K562 (cell line): ENCODE measurements around the gene PGLYRP4. TPM values are rescaled to one million over a fixed set of nuclear protein-coding genes. Genes with fewer than 3 reads are reported as not detected.

Experiments
- BHLHE40 ChIP-seq: IDR thresholded peaks from 2 replicates; pipeline ENCODE4 v1.6.1; 2011; ENCODE audit warnings: low read length, improper control_type of control experiment
- ELF4 ChIP-seq: fragments of 450-650 bp; formaldehyde crosslinking; IDR thresholded peaks from 2 replicates; pipeline ENCODE4 v1.4.0; 2022; ENCODE audit warnings: missing genetic modification characterization
- ETV5 ChIP-seq: sonication (generic); formaldehyde crosslinking; IDR thresholded peaks from 2 replicates; pipeline ENCODE4 v1.4.0; 2020; ENCODE audit warnings: low read depth, mild to moderate bottlenecking, missing genetic modification reagents
- FOSL1 ChIP-seq: fragments of 200-800 bp; sonication (Bioruptor generic); conservative IDR thresholded peaks from 2 replicates; pipeline ENCODE4 v1.6.1; 2016; ENCODE audit warnings: missing genetic modification characterization, missing compliant biosample characterization
- GABPB1 ChIP-seq: sonication (generic); formaldehyde crosslinking; IDR thresholded peaks from 2 replicates; pipeline ENCODE4 v1.8.0; 2022; ENCODE audit warnings: mild to moderate bottlenecking, missing genetic modification reagents
- HDGF ChIP-seq: fragments of 450-650 bp; IDR thresholded peaks from 2 replicates; pipeline ENCODE4 v1.6.1; 2016
- IRF2 ChIP-seq: sonication (generic); formaldehyde crosslinking; IDR thresholded peaks from 2 replicates; pipeline ENCODE4 v1.8.1; 2022; ENCODE audit warnings: mild to moderate bottlenecking, missing genetic modification reagents
- RAD51 ChIP-seq: fragments of 450-650 bp; IDR thresholded peaks from 2 replicates; pipeline ENCODE4 v1.7.1; 2016; ENCODE audit warnings: low read depth, mild to moderate bottlenecking, borderline replicate concordance
- SOX6 ChIP-seq: fragments of 450-650 bp; IDR thresholded peaks from 2 replicates; pipeline ENCODE4 v1.6.1; 2014; ENCODE audit warnings: mild to moderate bottlenecking
- SP1 ChIP-seq: sonication (generic); formaldehyde crosslinking; IDR thresholded peaks from 2 replicates; pipeline ENCODE4 v1.8.1; 2022; ENCODE audit warnings: mild to moderate bottlenecking, missing genetic modification reagents
- TEAD4 ChIP-seq, 2 experiments: sonication (generic) in 1 of 2; formaldehyde crosslinking in 1 of 2; IDR thresholded peaks; 2 replicates each; pipeline versions ENCODE4 v1.6.1 to v1.8.0; 2012 to 2022; ENCODE audit warnings: borderline replicate concordance in 1 of 2, inconsistent platforms in 1 of 2, low read length in 1 of 2, mild to moderate bottlenecking in 1 of 2, missing genetic modification reagents in 1 of 2
- ZNF197 ChIP-seq: fragments of 200-800 bp; sonication (Bioruptor generic); IDR thresholded peaks from 2 replicates; pipeline ENCODE4 v1.6.1; 2016; ENCODE audit warnings: low read depth, missing genetic modification characterization, missing compliant biosample characterization
- polyA plus RNA-seq, 8 experiments: library from polyadenylated mRNA; depleted of rRNA in 4 of 8; stranded (reverse) in 5 of 8; unstranded in 3 of 8; fragments of >200 nt; fragmentation: Nextera tagmentation in 2 of 8; fragmentation: Illumina TruSeq in 1 of 8; extraction: Ambion mirVana in 2 of 8; extraction: Trizol in 1 of 8; gene quantifications; 2 replicates each; pipeline versions ENCODE4 v1.2.1 to v1.2.3, GENCODE V29; 2011 to 2014; ENCODE audit warnings: inconsistent platforms in 1 of 8, missing spikeins in 1 of 8
- total RNA-seq, 7 experiments: library from RNA; depleted of rRNA in 6 of 7; stranded (reverse); fragments of >200 nt in 6 of 7; fragmentation: Illumina TruSeq in 2 of 7; extraction: Trizol in 2 of 7; gene quantifications; 2 replicates each; pipeline versions ENCODE4 v1.2.1 to v1.2.3, GENCODE V29; 2011 to 2021; ENCODE audit warnings: low replicate concordance in 1 of 7
- TF ChIP-seq, protein P1 (sequence below): fragments of 450-650 bp; formaldehyde crosslinking; IDR thresholded peaks from 2 replicates; pipeline ENCODE4 v1.4.0; 2020; ENCODE audit warnings: mild to moderate bottlenecking, moderate library complexity
- TF ChIP-seq, protein P2 (sequence below): fragments of 250-450 bp; sonication (Bioruptor Pico); IDR thresholded peaks from 2 replicates; pipeline ENCODE4 v1.8.0; 2022; ENCODE audit warnings: inconsistent platforms
- TF ChIP-seq, protein P3 (sequence below): fragments of 200-800 bp; sonication (Bioruptor generic); IDR thresholded peaks from 2 replicates; pipeline ENCODE4 v1.6.1; 2017; ENCODE audit warnings: missing genetic modification characterization, missing compliant biosample characterization
- TF ChIP-seq, protein P4 (sequence below): sonication (generic); formaldehyde crosslinking; IDR thresholded peaks from 2 replicates; pipeline ENCODE4 v1.8.0; 2022; ENCODE audit warnings: mild to moderate bottlenecking, missing genetic modification reagents, borderline replicate concordance
- TF ChIP-seq, protein P5 (sequence below): sonication (generic); formaldehyde crosslinking; IDR thresholded peaks from 2 replicates; pipeline ENCODE4 v1.8.0; 2022; ENCODE audit warnings: missing genetic modification reagents, mild to moderate bottlenecking, borderline replicate concordance

PGLYRP4 gene
- total and polyA plus RNA-seq, 9 of the 15 experiments (the other 6 are each of a cell fraction or from before 2014, with no cell fraction given), result 0.06 to 0.13 (median 0.11) TPM; not detected in 6

DNA sequence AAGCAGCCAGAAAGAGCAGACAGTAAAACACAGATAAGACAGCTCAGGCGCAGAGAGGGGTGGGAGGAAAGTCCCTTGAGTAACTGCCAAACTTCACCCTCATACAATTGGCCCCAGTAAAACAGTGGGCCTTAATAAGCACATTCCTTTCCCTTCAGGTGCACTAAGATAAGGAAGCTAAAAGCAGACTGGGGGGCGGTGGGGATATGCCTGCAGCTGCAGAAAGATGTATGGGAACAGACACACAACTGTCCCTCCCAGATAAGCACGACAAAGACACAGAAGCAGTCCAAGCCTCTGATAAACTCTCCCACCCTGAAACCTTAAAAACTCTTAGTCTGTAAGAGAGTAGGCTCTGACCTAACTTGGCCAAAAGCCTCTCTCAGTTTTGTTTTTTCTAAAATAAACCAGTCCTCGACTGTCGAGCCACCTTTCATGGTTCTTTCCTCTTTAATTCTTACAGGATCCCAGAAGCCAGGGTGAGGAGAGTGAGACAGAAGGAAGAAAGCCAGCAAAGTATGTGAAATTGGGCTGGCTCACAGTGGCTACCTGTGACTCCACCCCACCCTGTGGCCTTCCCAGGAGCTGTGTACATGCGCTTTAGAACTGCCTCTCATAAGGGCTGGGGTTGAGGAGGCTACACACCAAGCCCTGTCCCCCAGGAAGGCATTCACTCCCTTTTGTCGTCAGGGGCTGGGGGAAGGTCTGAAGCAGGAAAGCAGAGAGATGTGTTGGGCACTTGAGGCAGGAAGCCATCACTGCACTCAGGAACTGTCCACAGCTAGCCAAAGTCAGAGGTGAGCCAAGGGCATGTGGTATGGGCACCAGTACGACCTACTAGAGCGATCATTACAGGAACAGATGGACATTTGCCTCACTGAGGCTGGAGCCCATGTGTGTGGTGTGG, 4.6 kb downstream of the PGLYRP4 start (continued):
- TF ChIP-seq, protein P1, sequence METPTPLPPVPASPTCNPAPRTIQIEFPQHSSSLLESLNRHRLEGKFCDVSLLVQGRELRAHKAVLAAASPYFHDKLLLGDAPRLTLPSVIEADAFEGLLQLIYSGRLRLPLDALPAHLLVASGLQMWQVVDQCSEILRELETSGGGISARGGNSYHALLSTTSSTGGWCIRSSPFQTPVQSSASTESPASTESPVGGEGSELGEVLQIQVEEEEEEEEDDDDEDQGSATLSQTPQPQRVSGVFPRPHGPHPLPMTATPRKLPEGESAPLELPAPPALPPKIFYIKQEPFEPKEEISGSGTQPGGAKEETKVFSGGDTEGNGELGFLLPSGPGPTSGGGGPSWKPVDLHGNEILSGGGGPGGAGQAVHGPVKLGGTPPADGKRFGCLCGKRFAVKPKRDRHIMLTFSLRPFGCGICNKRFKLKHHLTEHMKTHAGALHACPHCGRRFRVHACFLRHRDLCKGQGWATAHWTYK (CRISPR knock-in tag), result peak; percentile 71; the same call in 1 of the 2 replicates
- peak; percentile 100 for TF ChIP-seq SOX6
- TF ChIP-seq TEAD4 (IDR thresholded peaks at IDR 0.05; ENCODE audit: low read length), result peak; percentile 99
- TF ChIP-seq TEAD4 (CRISPR knock-in tag; IDR thresholded peaks at IDR 0.05; ENCODE audit: borderline replicate concordance), result 0 out of 2 replicates have a peak, but pooled peaks have one; percentile 22
- TF ChIP-seq FOSL1 (tag), result peak; percentile 90
- no peak for TF ChIP-seq GABPB1 (CRISPR knock-in tag)
- TF ChIP-seq ZNF197 (CRISPR knock-in tag), result peak; percentile 99
- 0 out of 2 replicates have a peak, but pooled peaks have one; percentile 74 for TF ChIP-seq HDGF
- TF ChIP-seq, protein P2, sequence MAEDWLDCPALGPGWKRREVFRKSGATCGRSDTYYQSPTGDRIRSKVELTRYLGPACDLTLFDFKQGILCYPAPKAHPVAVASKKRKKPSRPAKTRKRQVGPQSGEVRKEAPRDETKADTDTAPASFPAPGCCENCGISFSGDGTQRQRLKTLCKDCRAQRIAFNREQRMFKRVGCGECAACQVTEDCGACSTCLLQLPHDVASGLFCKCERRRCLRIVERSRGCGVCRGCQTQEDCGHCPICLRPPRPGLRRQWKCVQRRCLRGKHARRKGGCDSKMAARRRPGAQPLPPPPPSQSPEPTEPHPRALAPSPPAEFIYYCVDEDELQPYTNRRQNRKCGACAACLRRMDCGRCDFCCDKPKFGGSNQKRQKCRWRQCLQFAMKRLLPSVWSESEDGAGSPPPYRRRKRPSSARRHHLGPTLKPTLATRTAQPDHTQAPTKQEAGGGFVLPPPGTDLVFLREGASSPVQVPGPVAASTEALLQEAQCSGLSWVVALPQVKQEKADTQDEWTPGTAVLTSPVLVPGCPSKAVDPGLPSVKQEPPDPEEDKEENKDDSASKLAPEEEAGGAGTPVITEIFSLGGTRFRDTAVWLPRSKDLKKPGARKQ (CRISPR knock-in tag), result no peak
- no peak; the same call in 1 of the 2 replicates for TF ChIP-seq IRF2 (CRISPR knock-in tag)
- TF ChIP-seq, protein P3, sequence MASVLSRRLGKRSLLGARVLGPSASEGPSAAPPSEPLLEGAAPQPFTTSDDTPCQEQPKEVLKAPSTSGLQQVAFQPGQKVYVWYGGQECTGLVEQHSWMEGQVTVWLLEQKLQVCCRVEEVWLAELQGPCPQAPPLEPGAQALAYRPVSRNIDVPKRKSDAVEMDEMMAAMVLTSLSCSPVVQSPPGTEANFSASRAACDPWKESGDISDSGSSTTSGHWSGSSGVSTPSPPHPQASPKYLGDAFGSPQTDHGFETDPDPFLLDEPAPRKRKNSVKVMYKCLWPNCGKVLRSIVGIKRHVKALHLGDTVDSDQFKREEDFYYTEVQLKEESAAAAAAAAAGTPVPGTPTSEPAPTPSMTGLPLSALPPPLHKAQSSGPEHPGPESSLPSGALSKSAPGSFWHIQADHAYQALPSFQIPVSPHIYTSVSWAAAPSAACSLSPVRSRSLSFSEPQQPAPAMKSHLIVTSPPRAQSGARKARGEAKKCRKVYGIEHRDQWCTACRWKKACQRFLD, result peak; percentile 99
- peak; percentile 85 for TF ChIP-seq ETV5 (CRISPR knock-in tag)
- TF ChIP-seq BHLHE40, result peak; percentile 79
- peak; percentile 92 for TF ChIP-seq ELF4
- TF ChIP-seq SP1 (CRISPR knock-in tag), result peak; percentile 75
- TF ChIP-seq, protein P4, sequence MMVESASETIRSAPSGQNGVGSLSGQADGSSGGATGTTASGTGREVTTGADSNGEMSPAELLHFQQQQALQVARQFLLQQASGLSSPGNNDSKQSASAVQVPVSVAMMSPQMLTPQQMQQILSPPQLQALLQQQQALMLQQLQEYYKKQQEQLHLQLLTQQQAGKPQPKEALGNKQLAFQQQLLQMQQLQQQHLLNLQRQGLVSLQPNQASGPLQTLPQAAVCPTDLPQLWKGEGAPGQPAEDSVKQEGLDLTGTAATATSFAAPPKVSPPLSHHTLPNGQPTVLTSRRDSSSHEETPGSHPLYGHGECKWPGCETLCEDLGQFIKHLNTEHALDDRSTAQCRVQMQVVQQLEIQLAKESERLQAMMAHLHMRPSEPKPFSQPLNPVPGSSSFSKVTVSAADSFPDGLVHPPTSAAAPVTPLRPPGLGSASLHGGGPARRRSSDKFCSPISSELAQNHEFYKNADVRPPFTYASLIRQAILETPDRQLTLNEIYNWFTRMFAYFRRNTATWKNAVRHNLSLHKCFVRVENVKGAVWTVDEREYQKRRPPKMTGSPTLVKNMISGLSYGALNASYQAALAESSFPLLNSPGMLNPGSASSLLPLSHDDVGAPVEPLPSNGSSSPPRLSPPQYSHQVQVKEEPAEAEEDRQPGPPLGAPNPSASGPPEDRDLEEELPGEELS (CRISPR knock-in tag), result no peak
- peak; percentile 58; the same call in 1 of the 2 replicates for TF ChIP-seq RAD51
- TF ChIP-seq, protein P5, sequence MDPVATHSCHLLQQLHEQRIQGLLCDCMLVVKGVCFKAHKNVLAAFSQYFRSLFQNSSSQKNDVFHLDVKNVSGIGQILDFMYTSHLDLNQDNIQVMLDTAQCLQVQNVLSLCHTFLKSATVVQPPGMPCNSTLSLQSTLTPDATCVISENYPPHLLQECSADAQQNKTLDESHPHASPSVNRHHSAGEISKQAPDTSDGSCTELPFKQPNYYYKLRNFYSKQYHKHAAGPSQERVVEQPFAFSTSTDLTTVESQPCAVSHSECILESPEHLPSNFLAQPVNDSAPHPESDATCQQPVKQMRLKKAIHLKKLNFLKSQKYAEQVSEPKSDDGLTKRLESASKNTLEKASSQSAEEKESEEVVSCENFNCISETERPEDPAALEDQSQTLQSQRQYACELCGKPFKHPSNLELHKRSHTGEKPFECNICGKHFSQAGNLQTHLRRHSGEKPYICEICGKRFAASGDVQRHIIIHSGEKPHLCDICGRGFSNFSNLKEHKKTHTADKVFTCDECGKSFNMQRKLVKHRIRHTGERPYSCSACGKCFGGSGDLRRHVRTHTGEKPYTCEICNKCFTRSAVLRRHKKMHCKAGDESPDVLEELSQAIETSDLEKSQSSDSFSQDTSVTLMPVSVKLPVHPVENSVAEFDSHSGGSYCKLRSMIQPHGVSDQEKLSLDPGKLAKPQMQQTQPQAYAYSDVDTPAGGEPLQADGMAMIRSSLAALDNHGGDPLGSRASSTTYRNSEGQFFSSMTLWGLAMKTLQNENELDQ, result no peak
